Stimulated activated naive B cell treated with anti-CD40 and anti-IgM and Interleukin-4, amounts not matched to agents 10 μg/mL and 1 μg/mL and 100 μg/mL, for 72 hours (primary cell): ENCODE data around the gene METTL26.
"Not testable (repeated sequence)": the region's sequence is repeated elsewhere in the genome, so short reads cannot be mapped to it uniquely, and the experiment has no call there.

ENCODE experiments used
- ATAC-seq, 2 donors: fragments of 150-1000 bp; cut with Tn5 transposase; replicated peaks; 2 replicates each; pipeline ENCODE4 v1.10.0; 2021; ENCODE audit warnings: moderate library complexity in 1 of 2
- DNase-seq: peaks from one replicate; pipeline ENCODE4 v3.0.0; 2021
- H3K27ac Mint-ChIP-seq: one replicate; pipeline ENCODE4 v1.8.0; 2022; ENCODE audit warnings: mild to moderate bottlenecking, mixed read lengths
- H3K27me3 Mint-ChIP-seq, 2 donors: one replicate each; pipeline ENCODE4 v1.8.0; 2022; ENCODE audit warnings: mixed read lengths in 2 of 2
- H3K36me3 Mint-ChIP-seq, 2 donors: one replicate each; pipeline ENCODE4 v1.8.0; 2022; ENCODE audit warnings: mixed read lengths in 2 of 2, mild to moderate bottlenecking in 1 of 2
- H3K4me1 Mint-ChIP-seq, 2 donors: one replicate each; pipeline ENCODE4 v1.8.0; 2022; ENCODE audit warnings: mixed read lengths in 2 of 2, mild to moderate bottlenecking in 1 of 2
- H3K4me3 Mint-ChIP-seq, 2 donors: one replicate each; pipeline ENCODE4 v1.8.0; 2022; ENCODE audit warnings: mild to moderate bottlenecking in 2 of 2, mixed read lengths in 2 of 2, moderate library complexity in 1 of 2
- H3K9me3 Mint-ChIP-seq, 2 donors: one replicate each; pipeline ENCODE4 v1.8.0; 2022; ENCODE audit warnings: mixed read lengths in 2 of 2, mild to moderate bottlenecking in 1 of 2

Gene METTL26

GRCh38 chr16:606656-607307 is 29.3 kb downstream of the METTL26 start:
- H3K4me3 Mint-ChIP-seq, result no peak overlapping the region
- DNase-seq, result no peak
- peaks cover 0 to 3% of the 10 kb centered on the region in 2 donors for H3K9me3 Mint-ChIP-seq
- H3K27ac Mint-ChIP-seq, result no peak overlapping the region
- ATAC-seq, result no peak
- H3K36me3 Mint-ChIP-seq, result peaks cover 17 to 23% of the 10 kb centered on the region in 2 donors
- H3K4me1 Mint-ChIP-seq, result peaks cover 17 to 35% of the 10 kb centered on the region in 2 donors
- H3K27me3 Mint-ChIP-seq, result no peaks in the 10 kb centered on the region

- Mint-ChIP-seq H3K36me3 (peaks cover 19 to 24% of the 10 kb centered on the region in 2 donors), H3K27ac (no peak overlapping the region), H3K27me3 (no peaks in the 10 kb centered on the region), H3K4me1 (peaks cover 7 to 30% of the 10 kb centered on the region in 2 donors), H3K9me3 (peaks cover 0 to 3% of the 10 kb centered on the region in 2 donors), H3K4me3 (no peak overlapping the region)
- DNase-seq (no peak), ATAC-seq (no peak)
These were observed 32.2 kb downstream of the METTL26 start for GRCh38 chr16:603933-604332.

- ATAC-seq (no peak), DNase-seq (no peak)
- Mint-ChIP-seq H3K4me3 (no peak overlapping the region), H3K27me3 (no peaks in the 10 kb centered on the region), H3K4me1 (peaks cover 5 to 28% of the 10 kb centered on the region in 2 donors), H3K27ac (no peak overlapping the region), H3K9me3 (peaks cover 0 to 3% of the 10 kb centered on the region in 2 donors), H3K36me3 (peaks cover 26 to 36% of the 10 kb centered on the region in 2 donors)
These were observed 35.3 kb downstream of the METTL26 start for GRCh38 chr16:600781-601180.

- no peak overlapping the region for H3K27ac Mint-ChIP-seq
- H3K27me3 Mint-ChIP-seq, result no peaks in the 10 kb centered on the region
- peaks cover 19 to 26% of the 10 kb centered on the region in 2 donors for H3K36me3 Mint-ChIP-seq
- no peak overlapping the region for H3K4me3 Mint-ChIP-seq
- no peaks in the 10 kb centered on the region for H3K9me3 Mint-ChIP-seq
- ATAC-seq, result no peak
- no peak for DNase-seq
- H3K4me1 Mint-ChIP-seq, result peaks cover 7 to 30% of the 10 kb centered on the region in 2 donors
These were observed 37.0 kb downstream of the METTL26 start for GRCh38 chr16:598823-599739.

GRCh38 chr16:597655-598054 is 38.5 kb downstream of the METTL26 start:
- H3K4me3 Mint-ChIP-seq, H3K9me3 Mint-ChIP-seq, DNase-seq, H3K27ac Mint-ChIP-seq, H3K27me3 Mint-ChIP-seq, ATAC-seq: not testable (repeated sequence)
- peaks cover 14 to 26% of the 10 kb centered on the region in 2 donors for H3K36me3 Mint-ChIP-seq
- H3K4me1 Mint-ChIP-seq, result peaks cover 13 to 34% of the 10 kb centered on the region in 2 donors

- ATAC-seq (no peak), DNase-seq (no peak)
- H3K27ac Mint-ChIP-seq, result no peak overlapping the region
- H3K9me3 Mint-ChIP-seq, result no peaks in the 10 kb centered on the region
- no peak overlapping the region for H3K4me3 Mint-ChIP-seq
- peaks cover 14 to 26% of the 10 kb centered on the region in 2 donors for H3K36me3 Mint-ChIP-seq
- H3K27me3 Mint-ChIP-seq, result no peaks in the 10 kb centered on the region
- peaks cover 18 to 42% of the 10 kb centered on the region in 2 donors for H3K4me1 Mint-ChIP-seq
These were observed 39.4 kb downstream of the METTL26 start for GRCh38 chr16:596736-597060.

GRCh38 chr16:595942-596735 is 40.0 kb downstream of the METTL26 start:
- Mint-ChIP-seq H3K4me1 (peaks cover 20 to 46% of the 10 kb centered on the region in 2 donors), H3K36me3 (peaks cover 14 to 26% of the 10 kb centered on the region in 2 donors), H3K27ac (no peak overlapping the region), H3K4me3 (no peak overlapping the region), H3K9me3 (no peaks in the 10 kb centered on the region), H3K27me3 (no peaks in the 10 kb centered on the region)
- no peak for ATAC-seq
- DNase-seq, result no peak

GRCh38 chr16:595094-595528 is 41.0 kb downstream of the METTL26 start:
- Mint-ChIP-seq H3K4me1 (peaks cover 27 to 50% of the 10 kb centered on the region in 2 donors), H3K27me3 (no peaks in the 10 kb centered on the region), H3K4me3 (no peak overlapping the region), H3K27ac (peak overlapping the region; percentile 56), H3K9me3 (no peaks in the 10 kb centered on the region), H3K36me3 (peaks cover 14 to 25% of the 10 kb centered on the region in 2 donors)
- no peak for ATAC-seq
- no peak for DNase-seq

GRCh38 chr16:593807-594206 is 42.3 kb downstream of the METTL26 start:
- peak overlapping the region; percentile 6 for H3K27ac Mint-ChIP-seq
- H3K36me3 Mint-ChIP-seq, result peaks cover 12 to 21% of the 10 kb centered on the region in 2 donors
- DNase-seq (no peak), ATAC-seq (no peak)
- peaks cover 27 to 50% of the 10 kb centered on the region in 2 donors for H3K4me1 Mint-ChIP-seq
- no peaks in the 10 kb centered on the region for H3K27me3 Mint-ChIP-seq
- no peak overlapping the region for H3K4me3 Mint-ChIP-seq
- H3K9me3 Mint-ChIP-seq, result no peaks in the 10 kb centered on the region

GRCh38 chr16:593406-593805 is 42.7 kb downstream of the METTL26 start:
- no peaks in the 10 kb centered on the region for H3K9me3 Mint-ChIP-seq
- no peaks in the 10 kb centered on the region for H3K27me3 Mint-ChIP-seq
- peaks cover 14 to 19% of the 10 kb centered on the region in 2 donors for H3K36me3 Mint-ChIP-seq
- H3K4me1 Mint-ChIP-seq, result peaks cover 27 to 54% of the 10 kb centered on the region in 2 donors
- H3K27ac Mint-ChIP-seq, result peak overlapping the region; percentile 6
- H3K4me3 Mint-ChIP-seq, result no peak overlapping the region
- DNase-seq (no peak), ATAC-seq (no peak)

- Mint-ChIP-seq H3K27ac (no peak overlapping the region), H3K9me3 (no peaks in the 10 kb centered on the region), H3K27me3 (no peaks in the 10 kb centered on the region), H3K36me3 (peaks cover 14 to 23% of the 10 kb centered on the region in 2 donors), H3K4me3 (no peak overlapping the region), H3K4me1 (peaks cover 27 to 61% of the 10 kb centered on the region in 2 donors)
- no peak for DNase-seq
- ATAC-seq, result no peak
These were observed 43.4 kb downstream of the METTL26 start for GRCh38 chr16:592518-593306.

- DNase-seq (no peak), ATAC-seq (no peak)
- peak overlapping the region in 1 of 2 donors; percentile 39 for H3K4me3 Mint-ChIP-seq
- peaks cover 30 to 68% of the 10 kb centered on the region in 2 donors for H3K4me1 Mint-ChIP-seq
- H3K9me3 Mint-ChIP-seq, result no peaks in the 10 kb centered on the region
- H3K36me3 Mint-ChIP-seq, result peaks cover 13 to 21% of the 10 kb centered on the region in 2 donors
- no peaks in the 10 kb centered on the region for H3K27me3 Mint-ChIP-seq
- no peak overlapping the region for H3K27ac Mint-ChIP-seq
These were observed 44.1 kb downstream of the METTL26 start for GRCh38 chr16:591892-592517.

- no peak for DNase-seq
- H3K36me3 Mint-ChIP-seq, result peaks cover 6 to 15% of the 10 kb centered on the region in 2 donors
- H3K27ac Mint-ChIP-seq, result peak overlapping the region; percentile 86
- peak overlapping the region; percentile 84 to 94 for H3K4me3 Mint-ChIP-seq
- ATAC-seq, result no peak
- peaks cover 30 to 61% of the 10 kb centered on the region in 2 donors for H3K4me1 Mint-ChIP-seq
- no peaks in the 10 kb centered on the region for H3K9me3 Mint-ChIP-seq
- no peaks in the 10 kb centered on the region for H3K27me3 Mint-ChIP-seq
These were observed 44.9 kb downstream of the METTL26 start for GRCh38 chr16:591231-591630.
